DMS53 (cell line): ENCODE measurements around the gene NFKBIE.
A peak's percentile ranks its signal among the peaks of the same experiment; 100 is the strongest.

Experiments used
- DNase-seq: peaks from one replicate; lab custom pipeline; 2025; lab: John Stamatoyannopoulos, UW

NFKBIE gene

GRCh38 chr6:44226368-44227147, 38.8 kb downstream of the NFKBIE start:
- no peak for DNase-seq

GRCh38 chr6:44225579-44226325, 39.6 kb downstream of the NFKBIE start:
- DNase-seq: no peak

- no peak for DNase-seq
Measured at GRCh38 chr6:44224965-44225305, 40.4 kb downstream of the NFKBIE start.

GRCh38 chr6:44224029-44224964, 41.1 kb downstream of the NFKBIE start:
- peak; percentile 65 for DNase-seq

- peak; percentile 90 for DNase-seq
Measured at GRCh38 chr6:44223319-44224028, 41.9 kb downstream of the NFKBIE start, which contains the start of gene SLC29A1. TSS of gene SLC29A1 (plus strand) at chr6:44223595. CDS start at chr6:44227314, 3,719 bp downstream.

GRCh38 chr6:44222486-44223318, 42.6 kb downstream of the NFKBIE start:
- peak; percentile 71 for DNase-seq

GRCh38 chr6:44221961-44222335, 43.4 kb downstream of the NFKBIE start:
- no peak for DNase-seq

GRCh38 chr6:44221291-44221960, 43.9 kb downstream of the NFKBIE start:
- peak; percentile 90 for DNase-seq

GRCh38 chr6:44220913-44221290, 44.4 kb downstream of the NFKBIE start:
- no peak for DNase-seq

GRCh38 chr6:44219815-44220784, 45.3 kb downstream of the NFKBIE start:
- DNase-seq: no peak

GRCh38 chr6:44219053-44219814, 46.1 kb downstream of the NFKBIE start:
- peak; percentile 96 for DNase-seq

- peak; percentile 44 for DNase-seq
Measured at GRCh38 chr6:44217332-44218143, 47.8 kb downstream of the NFKBIE start.

GRCh38 chr6:44216677-44217331, 48.5 kb downstream of the NFKBIE start, which contains the start of gene MYMX:
TSS of gene MYMX (plus strand) at chr6:44216926. CDS start at chr6:44217472, 546 bp downstream.
- no peak for DNase-seq

- no peak for DNase-seq
Measured at GRCh38 chr6:44214307-44214706, 51.0 kb downstream of the NFKBIE start.

- no peak for DNase-seq
Measured at GRCh38 chr6:44211284-44211683, 54.1 kb downstream of the NFKBIE start.
